WTC11 (cell line): ENCODE results near the gene SRRM2. TPM values are rescaled to one million over a fixed set of nuclear protein-coding genes. Genes with fewer than 3 reads are reported as not detected.

ENCODE experiments used
- ARID4B ChIP-seq: sonication (generic); formaldehyde crosslinking; IDR thresholded peaks from 2 replicates; pipeline ENCODE4 v1.8.0; 2023; ENCODE audit warnings: missing genetic modification reagents, mild to moderate bottlenecking, borderline replicate concordance
- CREB1 ChIP-seq: sonication (generic); formaldehyde crosslinking; IDR thresholded peaks from 2 replicates; pipeline ENCODE4 v1.8.0; 2023; ENCODE audit warnings: mild to moderate bottlenecking, missing genetic modification reagents
- FOXK1 ChIP-seq: sonication (generic); formaldehyde crosslinking; IDR thresholded peaks from 2 replicates; pipeline ENCODE4 v1.8.0; 2022; ENCODE audit warnings: mild to moderate bottlenecking, moderate library complexity, missing genetic modification reagents
- FOXP1 ChIP-seq: sonication (generic); formaldehyde crosslinking; IDR thresholded peaks from 2 replicates; pipeline ENCODE4 v1.8.0; 2022; ENCODE audit warnings: missing genetic modification reagents, mild to moderate bottlenecking, moderate library complexity, borderline replicate concordance
- FOXP4 ChIP-seq: sonication (generic); formaldehyde crosslinking; IDR thresholded peaks from 2 replicates; pipeline ENCODE4 v1.8.0; 2022; ENCODE audit warnings: mild to moderate bottlenecking, missing genetic modification reagents
- JUN ChIP-seq: sonication (generic); formaldehyde crosslinking; IDR thresholded peaks from 2 replicates; pipeline ENCODE4 v1.8.0; 2023; ENCODE audit warnings: mild to moderate bottlenecking, missing genetic modification reagents
- MXD4 ChIP-seq: fragments of 250-450 bp; sonication (Bioruptor Pico); IDR thresholded peaks from 2 replicates; pipeline ENCODE4 v1.8.0; 2021; ENCODE audit warnings: mild to moderate bottlenecking, moderate library complexity, borderline replicate concordance
- PREB ChIP-seq: sonication (generic); formaldehyde crosslinking; IDR thresholded peaks from 2 replicates; pipeline ENCODE4 v1.8.1; 2022; ENCODE audit warnings: mild to moderate bottlenecking, missing genetic modification reagents, moderate library complexity, borderline replicate concordance
- RELA ChIP-seq: sonication (generic); formaldehyde crosslinking; IDR thresholded peaks from 2 replicates; pipeline ENCODE4 v1.8.1; 2022; ENCODE audit warnings: missing genetic modification reagents, mild to moderate bottlenecking, borderline replicate concordance
- SMAD3 ChIP-seq: sonication (generic); formaldehyde crosslinking; IDR thresholded peaks from 2 replicates; pipeline ENCODE4 v1.8.0; 2022; ENCODE audit warnings: missing genetic modification reagents, mild to moderate bottlenecking, borderline replicate concordance
- SP1 ChIP-seq: sonication (generic); formaldehyde crosslinking; conservative IDR thresholded peaks from 2 replicates; pipeline ENCODE4 v1.8.1; 2022; ENCODE audit warnings: missing genetic modification reagents
- TEAD4 ChIP-seq: sonication (generic); formaldehyde crosslinking; IDR thresholded peaks from 2 replicates; pipeline ENCODE4 v1.8.0; 2022; ENCODE audit warnings: mild to moderate bottlenecking, missing genetic modification reagents
- USF1 ChIP-seq: sonication (generic); formaldehyde crosslinking; IDR thresholded peaks from 2 replicates; pipeline ENCODE4 v1.8.0; 2022; ENCODE audit warnings: mild to moderate bottlenecking, missing genetic modification reagents
- USF2 ChIP-seq: sonication (generic); formaldehyde crosslinking; IDR thresholded peaks from 2 replicates; pipeline ENCODE4 v1.8.1; 2023; ENCODE audit warnings: mild to moderate bottlenecking, missing genetic modification reagents, moderate library complexity
- ZNF232 ChIP-seq: sonication (generic); formaldehyde crosslinking; IDR thresholded peaks from 2 replicates; pipeline ENCODE4 v1.8.0; 2022; ENCODE audit warnings: mild to moderate bottlenecking, missing genetic modification reagents
- ZNF281 ChIP-seq: sonication (generic); formaldehyde crosslinking; IDR thresholded peaks from 2 replicates; pipeline ENCODE4 v1.8.0; 2023; ENCODE audit warnings: mild to moderate bottlenecking, missing genetic modification reagents
- ZNF416 ChIP-seq: fragments of 250-450 bp; sonication (Bioruptor Pico); IDR thresholded peaks from 2 replicates; pipeline ENCODE4 v1.9.0; 2021; ENCODE audit warnings: mild to moderate bottlenecking, inconsistent platforms
- ZNF512 ChIP-seq: sonication (generic); formaldehyde crosslinking; IDR thresholded peaks from 2 replicates; pipeline ENCODE4 v1.8.1; 2022; ENCODE audit warnings: missing genetic modification reagents, borderline replicate concordance
- ZNF671 ChIP-seq: fragments of 250-450 bp; sonication (Bioruptor Pico); IDR thresholded peaks from 2 replicates; pipeline ENCODE4 v1.8.0; 2021; ENCODE audit warnings: mild to moderate bottlenecking
- total RNA-seq: library from RNA; stranded (reverse); gene quantifications from 3 replicates; pipeline ENCODE4 v1.2.3, GENCODE V29; 2021

Gene SRRM2
- total RNA-seq, 1 experiment from 2014 or later = 823 TPM

GRCh38 chr16:2715519-2715918 lies 36.9 kb upstream of the SRRM2 start (continued):
- no peak for TF ChIP-seq USF2 (CRISPR knock-in tag)
- no peak for TF ChIP-seq MXD4 (CRISPR knock-in tag)
- peak; percentile 82 for TF ChIP-seq CREB1 (CRISPR knock-in tag)
- 0 out of 2 replicates have a peak, but pooled peaks have one; percentile 72 for TF ChIP-seq ZNF232
- TF ChIP-seq FOXK1 (CRISPR knock-in tag) = peak; percentile 64; the same call in 1 of the 2 replicates
- TF ChIP-seq PREB (CRISPR knock-in tag) = no peak
- TF ChIP-seq TEAD4 (CRISPR knock-in tag) = peak; percentile 57; the same call in 1 of the 2 replicates
- TF ChIP-seq FOXP4 (CRISPR knock-in tag) = peak; percentile 90
- peak; percentile 46; the same call in 1 of the 2 replicates for TF ChIP-seq RELA
- TF ChIP-seq SP1 (CRISPR knock-in tag) = peak; percentile 57; the same call in 1 of the 2 replicates
- TF ChIP-seq ZNF671 (CRISPR knock-in tag) = no peak
- peak; percentile 67; the same call in 1 of the 2 replicates for TF ChIP-seq FOXP1 (CRISPR knock-in tag)
- TF ChIP-seq ZNF281 (CRISPR knock-in tag) = 0 out of 2 replicates have a peak, but pooled peaks have one; percentile 61
- TF ChIP-seq JUN (CRISPR knock-in tag) = peak; percentile 78
- TF ChIP-seq USF1 = peak; percentile 40; the same call in 1 of the 2 replicates
- peak; percentile 72; the same call in 1 of the 2 replicates for TF ChIP-seq ARID4B
- TF ChIP-seq ZNF416 (CRISPR knock-in tag) = no peak
- TF ChIP-seq ZNF512 (CRISPR knock-in tag) = peak; percentile 37; the same call in 1 of the 2 replicates
- TF ChIP-seq SMAD3 (CRISPR knock-in tag) = peak; percentile 18; the same call in 1 of the 2 replicates
